ENCODE measurements around the gene SREK1.

SREK1 gene

GRCh38 chr5:66168226-66168625 is 24.1 kb downstream of the SREK1 start:
- no peak overlapping the region for H3K9ac ChIP-seq (ENCODE audit: low read length)
- H3K27me3 ChIP-seq (ENCODE audit: control insufficient read depth in 1 of 2, insufficient read depth in 2 of 2, low read length in 2 of 2): no peaks in the 10 kb centered on the region
- no peaks in the 10 kb centered on the region for H3K9me3 ChIP-seq (ENCODE audit: low read length)
- no peak overlapping the region for H3K4me3 ChIP-seq (ENCODE audit: low read depth in 1 of 2, low read length in 2 of 2)
- no peaks in the 10 kb centered on the region for H3K4me1 ChIP-seq (ENCODE audit: insufficient read depth, low read length)
- no peak overlapping the region for H3K27ac ChIP-seq (ENCODE audit: low read depth, low read length)
- H3K36me3 ChIP-seq (ENCODE audit: insufficient read depth, low read length): peaks cover 44% of the 10 kb centered on the region

DNA sequence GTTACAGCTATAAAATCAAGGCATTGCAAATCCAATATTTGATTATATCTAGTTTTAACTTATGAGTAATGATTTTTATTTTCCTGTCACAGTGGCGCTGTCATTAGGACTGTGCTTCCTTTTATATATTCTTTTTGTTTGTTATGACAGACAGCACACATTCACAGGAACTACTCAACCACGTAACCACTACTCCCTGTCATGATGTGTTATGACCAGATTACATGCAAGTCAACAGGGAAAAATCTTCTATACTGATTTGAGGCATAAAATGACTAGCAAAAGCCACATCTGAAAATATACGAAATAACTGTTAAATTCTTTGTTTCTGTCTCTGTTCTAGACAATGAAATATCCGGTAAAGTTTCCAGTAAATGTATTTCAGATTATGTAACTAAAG is 25.4 kb downstream of the SREK1 start:
- Histone ChIP-seq H3K27me3 (ENCODE audit: control insufficient read depth in 1 of 2, insufficient read depth in 2 of 2, low read length in 2 of 2) (no peaks in the 10 kb centered on the region), H3K9ac (ENCODE audit: low read length) (no peak overlapping the region), H3K36me3 (ENCODE audit: insufficient read depth, low read length) (peaks cover 31% of the 10 kb centered on the region), H3K9me3 (ENCODE audit: low read length) (no peaks in the 10 kb centered on the region), H3K27ac (ENCODE audit: low read depth, low read length) (no peak overlapping the region), H3K4me3 (ENCODE audit: low read depth in 1 of 2, low read length in 2 of 2) (no peak overlapping the region), H3K4me1 (ENCODE audit: insufficient read depth, low read length) (no peaks in the 10 kb centered on the region)

GRCh38 chr5:66170195-66170919 is 26.3 kb downstream of the SREK1 start:
- Histone ChIP-seq H3K9ac (ENCODE audit: low read length) (no peak overlapping the region), H3K4me1 (ENCODE audit: insufficient read depth, low read length) (no peaks in the 10 kb centered on the region), H3K27me3 (ENCODE audit: control insufficient read depth in 1 of 2, insufficient read depth in 2 of 2, low read length in 2 of 2) (no peaks in the 10 kb centered on the region), H3K4me3 (ENCODE audit: low read depth in 1 of 2, low read length in 2 of 2) (no peak overlapping the region), H3K36me3 (ENCODE audit: insufficient read depth, low read length) (peaks cover 28% of the 10 kb centered on the region), H3K9me3 (ENCODE audit: low read length) (no peaks in the 10 kb centered on the region), H3K27ac (ENCODE audit: low read depth, low read length) (no peak overlapping the region)

DNA sequence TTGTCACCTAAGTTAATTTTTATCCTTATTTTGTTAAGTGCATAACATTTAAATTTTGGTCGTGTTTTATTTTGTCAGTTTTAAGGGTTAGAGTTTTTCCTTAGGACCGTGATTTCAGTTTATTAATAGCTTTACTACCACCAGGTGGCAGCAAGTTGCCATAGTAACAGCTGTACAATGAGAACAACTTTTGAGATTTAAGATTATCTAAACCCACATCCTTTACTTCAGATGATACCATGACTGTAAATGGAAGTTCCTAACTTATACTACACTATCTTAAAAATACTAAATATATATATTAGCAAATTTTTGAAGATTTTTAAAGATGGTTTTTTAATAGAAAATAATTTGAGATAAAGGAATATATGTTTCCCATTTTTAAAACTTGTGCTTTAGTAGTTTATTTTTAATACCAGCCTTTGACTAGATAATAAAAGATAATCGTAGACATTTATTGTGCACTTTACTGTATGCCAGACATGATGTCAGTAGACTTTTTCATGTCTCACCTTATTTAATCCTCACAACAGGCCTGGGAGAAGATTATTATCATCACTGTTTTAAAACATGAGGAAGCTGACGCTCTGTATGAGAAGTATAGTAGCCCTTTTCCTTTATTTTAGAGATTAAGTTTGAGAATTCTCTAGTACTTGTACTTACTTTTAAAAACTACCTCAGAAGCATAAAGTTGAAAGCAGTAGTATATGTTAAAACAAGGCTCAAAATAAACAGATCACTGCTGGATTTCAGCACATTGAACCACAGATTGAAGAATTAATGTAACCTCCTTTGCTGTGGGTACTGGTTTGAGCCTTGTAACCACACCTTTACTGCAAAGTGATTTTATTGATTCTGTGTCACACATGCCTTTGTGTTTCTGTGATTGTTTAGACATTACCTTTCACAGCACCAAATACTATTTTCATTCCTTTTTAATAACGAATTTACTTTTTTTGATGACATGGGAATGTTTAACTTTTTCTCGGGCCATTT is 27.5 kb downstream of the SREK1 start:
- Histone ChIP-seq H3K9me3 (ENCODE audit: low read length) (no peaks in the 10 kb centered on the region), H3K27ac (ENCODE audit: low read depth, low read length) (no peak overlapping the region), H3K36me3 (ENCODE audit: insufficient read depth, low read length) (peaks cover 24% of the 10 kb centered on the region), H3K9ac (ENCODE audit: low read length) (no peak overlapping the region), H3K4me1 (ENCODE audit: insufficient read depth, low read length) (no peaks in the 10 kb centered on the region), H3K27me3 (ENCODE audit: control insufficient read depth in 1 of 2, insufficient read depth in 2 of 2, low read length in 2 of 2) (no peaks in the 10 kb centered on the region), H3K4me3 (ENCODE audit: low read depth in 1 of 2, low read length in 2 of 2) (no peak overlapping the region)

DNA sequence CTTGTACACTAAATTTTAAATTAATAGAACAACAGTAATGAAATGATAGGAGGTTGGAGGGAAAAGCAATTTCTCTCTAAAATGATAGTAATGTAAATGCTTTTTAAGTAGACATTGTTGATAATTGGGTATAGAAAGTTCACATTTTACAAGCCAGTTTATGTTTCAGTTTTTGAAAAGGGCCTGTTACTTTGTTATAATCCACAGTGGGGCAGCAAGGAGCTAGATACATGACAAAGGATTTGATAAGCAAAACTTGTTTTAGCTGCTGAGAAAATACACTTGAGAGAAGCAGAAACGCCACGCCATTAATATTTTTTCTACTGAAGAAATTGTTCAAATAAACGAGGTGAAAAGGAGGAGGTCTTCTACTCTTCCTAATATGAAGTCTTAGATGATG is 30.2 kb downstream of the SREK1 start:
- peaks cover 26% of the 10 kb centered on the region for H3K36me3 ChIP-seq (ENCODE audit: insufficient read depth, low read length)
- H3K4me3 ChIP-seq (ENCODE audit: low read depth in 1 of 2, low read length in 2 of 2): no peak overlapping the region
- no peaks in the 10 kb centered on the region for H3K27me3 ChIP-seq (ENCODE audit: control insufficient read depth in 1 of 2, insufficient read depth in 2 of 2, low read length in 2 of 2)
- H3K4me1 ChIP-seq (ENCODE audit: insufficient read depth, low read length): no peaks in the 10 kb centered on the region
- no peak overlapping the region for H3K9ac ChIP-seq (ENCODE audit: low read length)
- H3K27ac ChIP-seq (ENCODE audit: low read depth, low read length): no peak overlapping the region
- no peaks in the 10 kb centered on the region for H3K9me3 ChIP-seq (ENCODE audit: low read length)

- no peak overlapping the region for H3K4me3 ChIP-seq (ENCODE audit: low read depth in 1 of 2, low read length in 2 of 2)
- H3K9me3 ChIP-seq (ENCODE audit: low read length): no peaks in the 10 kb centered on the region
- peaks cover 27% of the 10 kb centered on the region for H3K36me3 ChIP-seq (ENCODE audit: insufficient read depth, low read length)
- H3K4me1 ChIP-seq (ENCODE audit: insufficient read depth, low read length): peaks cover 7% of the 10 kb centered on the region
- H3K27ac ChIP-seq (ENCODE audit: low read depth, low read length): no peak overlapping the region
- H3K27me3 ChIP-seq (ENCODE audit: control insufficient read depth in 1 of 2, insufficient read depth in 2 of 2, low read length in 2 of 2): no peaks in the 10 kb centered on the region
- H3K9ac ChIP-seq (ENCODE audit: low read length): no peak overlapping the region
These were observed 34.7 kb downstream of the SREK1 start for GRCh38 chr5:66178799-66179198.

DNA sequence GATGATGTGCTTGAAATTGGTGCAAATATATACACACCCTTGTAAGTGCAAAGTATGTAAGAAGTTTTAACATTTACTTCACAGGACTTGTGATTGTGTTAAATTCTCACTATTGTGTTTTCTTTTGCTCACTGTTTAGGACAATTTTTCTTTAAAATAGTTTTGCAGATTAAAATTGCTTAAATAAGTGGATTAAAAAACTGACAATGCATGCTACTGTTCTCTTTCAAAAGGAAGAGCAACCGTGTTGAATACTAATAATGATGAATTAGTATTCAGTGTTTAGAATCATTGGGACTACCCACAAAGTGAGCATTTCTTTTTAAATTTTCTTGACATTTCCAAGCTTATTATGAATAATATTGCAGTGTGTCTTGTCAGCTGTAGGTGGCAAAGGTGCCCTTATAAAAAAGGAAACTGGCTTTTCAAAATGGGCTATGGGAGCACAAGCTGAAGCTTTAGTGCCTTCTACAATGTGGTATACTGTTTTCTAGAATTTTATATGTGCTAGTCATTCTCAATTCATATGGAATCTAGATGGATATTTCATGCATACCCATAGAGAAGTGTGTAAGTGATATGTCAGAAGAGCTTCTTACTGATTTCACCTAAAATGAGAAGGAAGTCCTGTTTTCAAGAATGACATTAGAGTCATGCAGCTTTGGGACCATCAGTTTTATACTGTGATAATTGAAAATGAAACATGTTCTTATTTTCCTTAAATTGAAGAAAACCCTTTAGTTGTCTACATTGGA is 35.4 kb downstream of the SREK1 start:
- Histone ChIP-seq H3K4me1 (ENCODE audit: insufficient read depth, low read length) (peaks cover 7% of the 10 kb centered on the region), H3K4me3 (ENCODE audit: low read depth in 1 of 2, low read length in 2 of 2) (no peak overlapping the region), H3K36me3 (ENCODE audit: insufficient read depth, low read length) (peaks cover 27% of the 10 kb centered on the region), H3K27me3 (ENCODE audit: control insufficient read depth in 1 of 2, insufficient read depth in 2 of 2, low read length in 2 of 2) (no peaks in the 10 kb centered on the region), H3K9me3 (ENCODE audit: low read length) (no peaks in the 10 kb centered on the region), H3K27ac (ENCODE audit: low read depth, low read length) (no peak overlapping the region), H3K9ac (ENCODE audit: low read length) (no peak overlapping the region)

DNA sequence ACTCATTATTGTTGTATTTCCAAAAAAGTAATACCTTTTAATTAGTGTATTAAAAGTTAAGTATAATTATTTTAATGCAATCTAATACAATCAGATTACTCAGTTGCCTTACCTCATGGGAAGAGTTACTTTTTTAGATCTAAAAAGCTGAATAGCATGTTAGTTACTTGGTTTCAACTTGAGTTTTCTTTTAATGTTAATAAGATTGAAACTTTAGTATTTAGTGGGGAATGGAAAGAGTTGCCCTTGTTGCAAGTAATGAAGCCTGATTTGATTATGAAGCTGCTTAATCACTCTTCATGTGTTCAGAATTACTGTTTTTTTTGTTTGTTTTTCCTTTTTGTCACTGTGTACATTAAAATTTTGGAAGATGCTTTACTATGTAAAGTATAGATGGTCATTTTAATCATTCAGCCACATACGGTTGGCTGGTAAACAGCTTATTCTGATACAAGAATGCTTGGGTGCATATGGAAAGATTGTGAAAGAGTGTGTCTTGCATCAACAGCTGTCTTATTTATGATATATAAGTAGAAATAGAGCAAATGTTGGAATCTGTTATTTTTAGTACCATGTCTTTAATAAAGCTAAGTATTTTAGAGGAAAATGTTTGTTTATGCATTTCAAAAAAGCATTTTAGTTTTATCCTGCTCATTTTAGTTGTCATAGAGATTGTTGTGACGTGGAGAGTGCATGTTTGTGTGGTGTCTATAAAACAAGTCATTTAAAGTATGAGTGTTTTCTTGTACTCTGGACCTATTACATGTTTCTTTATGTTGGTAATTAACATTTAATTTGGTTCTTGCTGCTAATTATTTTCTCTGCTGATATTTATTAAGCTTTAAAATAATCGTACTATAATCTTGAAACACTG is 36.4 kb downstream of the SREK1 start:
- no peak overlapping the region for H3K9ac ChIP-seq (ENCODE audit: low read length)
- H3K36me3 ChIP-seq (ENCODE audit: insufficient read depth, low read length): peaks cover 27% of the 10 kb centered on the region

DNA sequence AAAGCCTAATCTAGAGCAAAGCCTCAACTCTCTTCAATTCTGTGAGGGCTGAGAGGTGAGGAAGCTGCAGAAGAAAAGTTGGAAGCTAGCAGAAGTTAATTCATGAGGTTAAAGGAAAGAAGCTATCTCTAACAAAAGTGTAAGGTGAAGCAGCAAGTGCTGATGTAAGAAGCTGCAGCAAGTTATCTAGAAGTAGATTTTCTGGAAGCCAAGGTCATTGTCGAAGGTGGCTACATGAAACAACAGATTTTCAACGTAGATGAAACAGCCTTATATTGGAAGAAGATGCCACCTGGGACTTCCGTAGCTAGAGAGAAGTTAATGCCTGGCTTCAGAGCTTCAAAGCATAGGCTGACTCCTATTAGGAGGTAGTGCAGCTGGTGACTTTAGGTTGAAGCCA is 42.0 kb downstream of the SREK1 start:
- Histone ChIP-seq H3K4me3 (ENCODE audit: low read depth in 1 of 2, low read length in 2 of 2) (no peak overlapping the region), H3K27ac (ENCODE audit: low read depth, low read length) (no peak overlapping the region)

More for the DNA sequence above, 36.4 kb downstream of the SREK1 start:
- H3K4me1 ChIP-seq (ENCODE audit: insufficient read depth, low read length): peaks cover 7% of the 10 kb centered on the region
- no peak overlapping the region for H3K4me3 ChIP-seq (ENCODE audit: low read depth in 1 of 2, low read length in 2 of 2)
- H3K9me3 ChIP-seq (ENCODE audit: low read length): no peaks in the 10 kb centered on the region
- H3K27me3 ChIP-seq (ENCODE audit: control insufficient read depth in 1 of 2, insufficient read depth in 2 of 2, low read length in 2 of 2): no peaks in the 10 kb centered on the region
- H3K27ac ChIP-seq (ENCODE audit: low read depth, low read length): no peak overlapping the region

DNA sequence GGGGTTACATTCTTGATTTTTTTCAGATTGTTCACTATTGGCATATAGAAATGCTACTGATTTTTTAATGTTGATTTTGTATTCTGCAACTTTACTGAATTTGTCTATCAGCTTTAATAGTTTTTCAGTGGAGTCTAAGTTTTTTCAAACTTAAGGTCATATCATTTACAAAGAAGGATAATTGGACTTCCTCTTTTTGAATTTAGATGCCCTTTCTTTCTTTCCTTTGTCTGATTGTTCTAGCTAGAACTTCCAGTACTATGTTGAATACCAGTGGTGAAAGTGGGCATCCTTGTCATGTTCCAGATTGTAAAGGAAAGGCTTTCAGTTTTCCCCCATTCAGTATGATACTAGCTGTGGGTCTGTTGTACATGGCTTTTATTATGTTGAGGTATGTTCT is 49.3 kb downstream of the SREK1 start:
- no peaks in the 10 kb centered on the region for H3K4me1 ChIP-seq (ENCODE audit: insufficient read depth, low read length)
- H3K4me3 ChIP-seq (ENCODE audit: low read depth in 1 of 2, low read length in 2 of 2): no peak overlapping the region
- no peaks in the 10 kb centered on the region for H3K36me3 ChIP-seq (ENCODE audit: insufficient read depth, low read length)
- no peaks in the 10 kb centered on the region for H3K9me3 ChIP-seq (ENCODE audit: low read length)
- no peak overlapping the region for H3K9ac ChIP-seq (ENCODE audit: low read length)
- H3K27ac ChIP-seq (ENCODE audit: low read depth, low read length): no peak overlapping the region
- H3K27me3 ChIP-seq (ENCODE audit: control insufficient read depth in 1 of 2, insufficient read depth in 2 of 2, low read length in 2 of 2): no peaks in the 10 kb centered on the region

More for the DNA sequence above, 42.0 kb downstream of the SREK1 start:
- Histone ChIP-seq H3K9me3 (ENCODE audit: low read length) (no peaks in the 10 kb centered on the region), H3K4me1 (ENCODE audit: insufficient read depth, low read length) (peaks cover 7% of the 10 kb centered on the region), H3K9ac (ENCODE audit: low read length) (no peak overlapping the region), H3K36me3 (ENCODE audit: insufficient read depth, low read length) (no peaks in the 10 kb centered on the region), H3K27me3 (ENCODE audit: control insufficient read depth in 1 of 2, insufficient read depth in 2 of 2, low read length in 2 of 2) (no peaks in the 10 kb centered on the region)

All from muscle layer of colon (tissue), 2 donors.